BE2C (cell line): Measurements from ENCODE around the gene PGM5.

ENCODE experiments used
- DNase-seq: peaks from one replicate; pipeline ENCODE4 v3.0.0-alpha.2; 2020
- H3K27me3 ChIP-seq: fragments of 250-450 bp; sonication (Bioruptor Pico); 2 replicates; pipeline ENCODE4 v1.5.1; 2020; ENCODE audit warnings: mild to moderate bottlenecking
- H3K36me3 ChIP-seq: fragments of 250-450 bp; sonication (Bioruptor Pico); 2 replicates; pipeline ENCODE4 v1.5.1; 2020; ENCODE audit warnings: mild to moderate bottlenecking
- H3K4me1 ChIP-seq: fragments of 250-450 bp; sonication (Bioruptor Pico); 2 replicates; pipeline ENCODE4 v1.5.1; 2020
- H3K4me3 ChIP-seq: 2 replicates; pipeline ENCODE4 v1.5.1; 2011; ENCODE audit warnings: low read depth, low read length
- H3K9me3 ChIP-seq: fragments of 250-450 bp; sonication (Bioruptor Pico); 2 replicates; pipeline ENCODE4 v1.5.1; 2020
- CTCF ChIP-seq: IDR thresholded peaks from 2 replicates; pipeline ENCODE4 v1.5.1; 2012; ENCODE audit warnings: mild to moderate bottlenecking, low read depth, low read length

The PGM5 gene

GRCh38 chr9:68567565-68567964, 211.2 kb downstream of the PGM5 start:
- Histone ChIP-seq H3K36me3 (no peaks in the 10 kb centered on the region), H3K4me1 (no peaks in the 10 kb centered on the region), H3K4me3 (no peak overlapping the region), H3K9me3 (no peaks in the 10 kb centered on the region), H3K27me3 (no peaks in the 10 kb centered on the region)
- TF ChIP-seq CTCF = no peak
- no peak for DNase-seq

GRCh38 chr9:68574150-68574549, 217.7 kb downstream of the PGM5 start:
- no peak overlapping the region for H3K4me3 ChIP-seq
- no peak for DNase-seq

GRCh38 chr9:68575817-68576216, 219.4 kb downstream of the PGM5 start:
- no peaks in the 10 kb centered on the region for H3K36me3 ChIP-seq
- H3K4me3 ChIP-seq = no peak overlapping the region
- DNase-seq = no peak
- TF ChIP-seq CTCF = no peak
- no peaks in the 10 kb centered on the region; the same call in 1 of the 2 replicates for H3K27me3 ChIP-seq
- no peaks in the 10 kb centered on the region for H3K9me3 ChIP-seq
- H3K4me1 ChIP-seq = no peaks in the 10 kb centered on the region

More at GRCh38 chr9:68574150-68574549, 217.7 kb downstream of the PGM5 start:
- no peak for TF ChIP-seq CTCF
- H3K4me1 ChIP-seq = no peaks in the 10 kb centered on the region
- H3K9me3 ChIP-seq = no peaks in the 10 kb centered on the region
- no peaks in the 10 kb centered on the region for H3K36me3 ChIP-seq
- H3K27me3 ChIP-seq = no peaks in the 10 kb centered on the region; the same call in 1 of the 2 replicates

GRCh38 chr9:68577774-68578591, 221.6 kb downstream of the PGM5 start:
- H3K27me3 ChIP-seq = no peaks in the 10 kb centered on the region; the same call in 1 of the 2 replicates
- H3K4me1 ChIP-seq = no peaks in the 10 kb centered on the region
- H3K9me3 ChIP-seq = no peaks in the 10 kb centered on the region
- no peak for TF ChIP-seq CTCF
- no peaks in the 10 kb centered on the region for H3K36me3 ChIP-seq
- H3K4me3 ChIP-seq = no peak overlapping the region
- DNase-seq = no peak
